Fibroblast of lung (primary cell): Measurements from ENCODE around the gene FGF3.

ENCODE experiments used
- EZH2 ChIP-seq: IDR thresholded peaks from 2 replicates; pipeline ENCODE4 v1.5.1; 2012; ENCODE audit warnings: low read length, control low read depth, mild to moderate bottlenecking; ENCODE audit errors: missing control alignments
- TF ChIP-seq, protein P1 (sequence below), 2 donors: IDR thresholded peaks in 1 of 2; conservative IDR thresholded peaks in 1 of 2; 1 replicate in 1 of 2; 2 replicates in 1 of 2; pipeline ENCODE4 v1.5.1; 2011 to 2012; ENCODE audit warnings: low read length in 2 of 2, control low read depth in 1 of 2, inconsistent platforms in 1 of 2, low read depth in 1 of 2, mild to moderate bottlenecking in 1 of 2

DNA sequence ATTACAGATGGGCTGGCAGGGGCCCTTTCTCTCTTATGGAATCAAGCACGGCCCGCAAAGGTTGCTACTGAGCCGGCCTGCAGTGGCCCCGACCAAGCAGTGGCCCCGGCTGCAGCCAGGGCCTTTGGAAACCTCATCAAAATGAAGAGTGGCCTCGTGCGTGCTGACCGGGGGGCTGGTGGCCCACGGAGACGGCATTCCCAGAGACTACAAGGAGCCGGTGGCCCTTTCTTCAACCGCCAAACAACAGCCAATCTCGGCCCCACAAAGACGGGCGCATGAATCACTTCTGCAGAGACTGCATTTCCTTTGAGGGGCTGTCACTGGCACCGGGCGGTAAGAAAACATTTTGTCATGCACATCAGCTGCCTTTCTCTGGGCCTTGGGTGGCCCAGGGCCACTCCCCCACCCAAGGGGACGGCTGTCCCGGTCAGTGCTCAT, 43.1 kb upstream of the FGF3 start:
- TF ChIP-seq, protein P1, sequence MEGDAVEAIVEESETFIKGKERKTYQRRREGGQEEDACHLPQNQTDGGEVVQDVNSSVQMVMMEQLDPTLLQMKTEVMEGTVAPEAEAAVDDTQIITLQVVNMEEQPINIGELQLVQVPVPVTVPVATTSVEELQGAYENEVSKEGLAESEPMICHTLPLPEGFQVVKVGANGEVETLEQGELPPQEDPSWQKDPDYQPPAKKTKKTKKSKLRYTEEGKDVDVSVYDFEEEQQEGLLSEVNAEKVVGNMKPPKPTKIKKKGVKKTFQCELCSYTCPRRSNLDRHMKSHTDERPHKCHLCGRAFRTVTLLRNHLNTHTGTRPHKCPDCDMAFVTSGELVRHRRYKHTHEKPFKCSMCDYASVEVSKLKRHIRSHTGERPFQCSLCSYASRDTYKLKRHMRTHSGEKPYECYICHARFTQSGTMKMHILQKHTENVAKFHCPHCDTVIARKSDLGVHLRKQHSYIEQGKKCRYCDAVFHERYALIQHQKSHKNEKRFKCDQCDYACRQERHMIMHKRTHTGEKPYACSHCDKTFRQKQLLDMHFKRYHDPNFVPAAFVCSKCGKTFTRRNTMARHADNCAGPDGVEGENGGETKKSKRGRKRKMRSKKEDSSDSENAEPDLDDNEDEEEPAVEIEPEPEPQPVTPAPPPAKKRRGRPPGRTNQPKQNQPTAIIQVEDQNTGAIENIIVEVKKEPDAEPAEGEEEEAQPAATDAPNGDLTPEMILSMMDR (conservative IDR thresholded peaks at IDR 0.05 in 1 of 2, IDR thresholded peaks at IDR 0.05 in 1 of 2; ENCODE audit: low read depth in 1 of 2, low read length in 2 of 2): no peak
- TF ChIP-seq EZH2: no peak
